Bronchial epithelial cell (primary cell): ENCODE results near the gene EME2. TPM values are rescaled to one million over a fixed set of nuclear protein-coding genes. Genes with fewer than 3 reads are reported as not detected.

Experiments used
- DNase-seq: peaks from one replicate; pipeline ENCODE4 v3.0.0-alpha.2; 2010; ENCODE audit warnings: low read depth
- FAIRE-seq: peaks from 2 replicates; lab custom pipeline; 2011; peaks lifted over from hg19 to GRCh38; lab: Jason Lieb, UNC
- H3K27me3 ChIP-seq: 2 replicates; pipeline ENCODE4 v1.5.1; 2011; ENCODE audit warnings: low read length; ENCODE audit not compliant: control insufficient read depth, insufficient read depth
- H3K36me3 ChIP-seq: 2 replicates; pipeline ENCODE4 v1.5.1; 2011; ENCODE audit warnings: low read length; ENCODE audit not compliant: control insufficient read depth, insufficient read depth
- H3K4me3 ChIP-seq: 2 replicates; pipeline ENCODE4 v1.5.1; 2011; ENCODE audit warnings: mild to moderate bottlenecking, low read depth, low read length, control low read depth
- total RNA-seq: library from RNA; depleted of rRNA; stranded (reverse); fragments of >200 nt; gene quantifications from 2 replicates; pipeline ENCODE4 v1.2.1, GENCODE V29; 2014
- TF ChIP-seq, protein P1 (sequence below): IDR thresholded peaks from 2 replicates; pipeline ENCODE4 v1.5.1; 2011; ENCODE audit warnings: mild to moderate bottlenecking, moderate library complexity, low read length, control low read depth, inconsistent platforms; ENCODE audit not compliant: insufficient read depth, severe bottlenecking

The EME2 gene
- total RNA-seq, 1 donor from 2014 or later = 5.8 TPM

DNA sequence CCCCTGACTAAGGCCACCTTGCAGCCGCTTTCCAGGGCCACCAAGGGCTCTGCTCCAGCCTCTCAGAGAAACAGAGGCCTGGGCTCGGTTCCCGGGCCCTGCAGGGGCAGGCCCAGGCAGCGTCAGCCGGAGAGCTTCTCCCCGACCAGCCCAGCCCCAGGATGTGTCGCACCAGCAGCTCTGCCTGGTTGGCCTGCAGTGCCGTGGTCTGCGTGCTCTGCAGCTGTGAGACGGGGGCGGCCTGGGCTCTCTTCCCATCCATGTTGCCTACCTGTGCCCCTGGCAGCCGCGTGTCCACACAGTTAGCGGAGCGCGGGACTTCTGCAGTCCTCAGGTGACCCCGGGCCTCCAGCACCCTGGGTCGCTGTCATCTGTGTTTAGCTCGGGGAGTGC is 16.1 kb downstream of the EME2 start:
- DNase-seq (no peak), FAIRE-seq (no peak)
- Histone ChIP-seq H3K36me3 (peaks cover 12% of the 10 kb centered on the region), H3K27me3 (no peaks in the 10 kb centered on the region), H3K4me3 (no peak overlapping the region)
- TF ChIP-seq, protein P1, sequence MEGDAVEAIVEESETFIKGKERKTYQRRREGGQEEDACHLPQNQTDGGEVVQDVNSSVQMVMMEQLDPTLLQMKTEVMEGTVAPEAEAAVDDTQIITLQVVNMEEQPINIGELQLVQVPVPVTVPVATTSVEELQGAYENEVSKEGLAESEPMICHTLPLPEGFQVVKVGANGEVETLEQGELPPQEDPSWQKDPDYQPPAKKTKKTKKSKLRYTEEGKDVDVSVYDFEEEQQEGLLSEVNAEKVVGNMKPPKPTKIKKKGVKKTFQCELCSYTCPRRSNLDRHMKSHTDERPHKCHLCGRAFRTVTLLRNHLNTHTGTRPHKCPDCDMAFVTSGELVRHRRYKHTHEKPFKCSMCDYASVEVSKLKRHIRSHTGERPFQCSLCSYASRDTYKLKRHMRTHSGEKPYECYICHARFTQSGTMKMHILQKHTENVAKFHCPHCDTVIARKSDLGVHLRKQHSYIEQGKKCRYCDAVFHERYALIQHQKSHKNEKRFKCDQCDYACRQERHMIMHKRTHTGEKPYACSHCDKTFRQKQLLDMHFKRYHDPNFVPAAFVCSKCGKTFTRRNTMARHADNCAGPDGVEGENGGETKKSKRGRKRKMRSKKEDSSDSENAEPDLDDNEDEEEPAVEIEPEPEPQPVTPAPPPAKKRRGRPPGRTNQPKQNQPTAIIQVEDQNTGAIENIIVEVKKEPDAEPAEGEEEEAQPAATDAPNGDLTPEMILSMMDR = no peak

DNA sequence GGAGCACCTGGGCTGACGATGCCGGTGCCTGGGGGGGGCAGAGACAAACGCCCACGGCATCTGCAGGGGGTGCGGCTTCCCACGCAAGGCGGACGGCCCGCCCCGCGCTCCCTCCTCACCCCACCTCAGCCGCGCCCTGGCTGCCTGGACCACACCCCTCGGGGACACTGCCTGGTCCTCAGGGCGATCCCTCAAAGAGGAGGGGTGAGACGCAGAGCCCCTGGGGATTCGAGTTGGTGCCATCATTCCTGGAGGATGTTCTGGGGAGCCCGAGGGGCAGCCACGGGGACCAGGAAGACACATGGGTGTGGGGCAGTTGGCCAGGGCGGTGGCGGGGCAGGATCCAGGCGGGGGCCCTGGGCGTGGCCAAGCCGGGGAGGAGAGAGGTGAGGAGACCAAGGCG is 17.0 kb downstream of the EME2 start:
- Histone ChIP-seq H3K36me3 (peaks cover 12% of the 10 kb centered on the region), H3K27me3 (no peaks in the 10 kb centered on the region), H3K4me3 (no peak overlapping the region)
- DNase-seq = no peak
- TF ChIP-seq, protein P1 = no peak
- no peak for FAIRE-seq

DNA sequence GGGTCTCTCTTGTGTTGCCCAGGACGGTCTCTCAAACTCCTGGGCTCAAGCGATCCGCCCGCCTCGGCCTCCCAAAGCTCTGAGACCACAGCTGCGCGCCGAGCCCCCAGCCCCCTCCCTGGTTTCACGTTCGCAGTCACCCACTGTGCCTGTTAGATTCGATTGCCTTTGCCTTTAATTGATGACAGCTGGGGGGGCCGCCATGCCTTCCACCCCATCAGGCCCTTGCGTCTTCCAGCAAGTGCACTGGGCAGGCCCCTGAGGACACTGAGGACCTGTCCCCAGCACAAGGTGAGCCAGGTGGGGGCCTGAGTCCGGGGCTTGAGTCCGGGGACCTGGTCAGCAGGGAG is 17.6 kb downstream of the EME2 start:
- Histone ChIP-seq H3K27me3 (no peaks in the 10 kb centered on the region), H3K4me3 (no peak overlapping the region), H3K36me3 (peaks cover 12% of the 10 kb centered on the region)
- FAIRE-seq (no peak), DNase-seq (no peak)
- TF ChIP-seq, protein P1 = no peak

DNA sequence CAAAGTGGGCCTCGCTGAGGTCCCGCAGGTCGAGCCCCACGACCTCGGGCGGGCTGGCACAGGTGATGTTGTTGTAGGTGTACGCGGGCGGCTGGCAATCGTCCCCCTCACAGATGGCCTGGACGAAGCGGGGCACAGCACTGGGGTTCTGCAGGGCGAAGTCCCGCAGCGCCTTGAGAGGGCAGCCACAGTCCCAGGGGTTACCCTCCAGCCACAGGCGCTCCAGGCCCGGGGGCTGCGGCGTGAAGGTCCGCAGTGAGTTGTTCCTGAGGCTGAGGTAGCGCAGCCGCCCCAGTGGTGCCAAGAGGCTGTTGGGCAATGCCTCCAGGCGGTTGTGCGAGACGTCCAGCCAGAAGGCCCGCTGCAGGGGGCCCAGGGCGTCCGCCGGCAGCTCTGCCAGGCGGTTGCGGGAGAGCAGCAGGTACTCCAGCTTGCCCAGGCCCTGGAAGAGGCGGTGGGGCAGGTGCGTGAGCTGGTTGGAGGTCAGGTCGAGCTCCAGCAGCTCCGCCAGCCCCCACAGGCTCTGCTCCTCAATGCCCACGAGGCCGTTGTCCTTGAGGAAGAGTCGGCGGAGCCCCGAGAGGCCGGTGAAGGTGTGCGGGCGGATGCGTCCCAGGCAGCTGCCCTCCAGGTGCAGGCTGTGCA is 18.1 kb downstream of the EME2 start:
- TF ChIP-seq, protein P1 = no peak
- no peak for FAIRE-seq
- no peak for DNase-seq
- no peaks in the 10 kb centered on the region for H3K27me3 ChIP-seq
- no peak overlapping the region for H3K4me3 ChIP-seq
- peaks cover 12% of the 10 kb centered on the region for H3K36me3 ChIP-seq

DNA sequence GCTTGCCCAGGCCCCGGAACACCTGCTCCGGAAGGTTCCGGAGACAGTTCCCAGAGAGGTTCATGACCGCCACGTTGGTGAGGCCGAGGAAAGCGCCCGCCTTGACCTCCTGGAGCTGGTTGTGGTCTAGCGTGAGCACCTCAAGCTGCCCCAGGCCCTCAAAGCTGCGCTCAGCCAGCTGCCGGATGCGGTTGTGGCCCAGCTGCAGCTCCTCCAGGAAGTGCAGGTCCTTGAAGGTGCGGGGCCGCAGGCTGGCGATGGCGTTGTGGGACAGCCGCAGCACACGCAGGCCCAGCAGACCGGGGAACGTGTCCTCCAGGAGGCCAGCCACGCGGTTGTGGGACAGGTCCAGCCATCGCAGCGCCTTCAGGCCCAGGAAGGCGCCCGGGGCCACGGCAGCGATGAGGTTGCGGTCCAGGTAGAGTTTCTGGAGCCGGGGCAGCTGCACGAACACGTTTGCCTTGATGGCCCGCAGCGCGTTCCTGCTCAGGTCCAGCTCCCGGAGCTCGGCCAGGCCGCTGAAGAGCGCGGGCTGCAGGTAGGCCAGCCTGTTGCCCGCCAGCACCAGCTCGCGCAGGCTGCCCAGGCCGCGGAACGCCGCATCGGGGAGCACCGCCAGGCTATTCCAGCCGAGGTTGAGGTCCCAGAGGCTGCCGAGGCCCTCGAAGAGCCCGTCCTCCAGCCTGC is 18.8 kb downstream of the EME2 start:
- H3K36me3 ChIP-seq = peaks cover 10% of the 10 kb centered on the region

More for the DNA sequence above, 18.8 kb downstream of the EME2 start:
- no peak overlapping the region for H3K4me3 ChIP-seq
- DNase-seq = no peak
- TF ChIP-seq, protein P1 = no peak
- H3K27me3 ChIP-seq = no peaks in the 10 kb centered on the region
- no peak for FAIRE-seq
